ENCODE results near the gene ABHD18.
"Not testable (repeated sequence)": the region's sequence is repeated elsewhere in the genome, so short reads cannot be mapped to it uniquely, and the experiment has no call there.

ABHD18 gene

GRCh38 chr4:127993151-127993550 lies 27.9 kb downstream of the ABHD18 start:
- DNase-seq (ENCODE audit: low spot score): no peak

DNA sequence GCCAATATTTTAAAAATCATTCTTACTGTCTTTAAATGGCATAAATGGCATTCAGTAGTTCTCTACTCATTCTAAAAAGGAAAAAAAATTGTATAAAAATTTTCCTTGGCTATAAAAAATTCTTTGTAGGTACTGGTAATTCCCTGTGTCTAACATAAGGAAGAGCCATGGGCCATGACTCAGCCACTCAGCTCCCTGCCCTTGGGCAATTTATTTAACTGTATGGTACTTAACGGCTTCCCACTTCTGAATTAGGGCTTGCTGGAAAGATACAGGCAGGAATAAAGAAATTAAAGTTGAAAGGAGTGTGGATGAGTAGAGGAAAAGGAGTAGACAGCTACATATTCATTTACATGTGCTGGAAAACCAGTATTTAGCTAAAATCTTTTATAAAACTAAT lies 30.6 kb downstream of the ABHD18 start:
- DNase-seq (ENCODE audit: low spot score): no peak

DNA sequence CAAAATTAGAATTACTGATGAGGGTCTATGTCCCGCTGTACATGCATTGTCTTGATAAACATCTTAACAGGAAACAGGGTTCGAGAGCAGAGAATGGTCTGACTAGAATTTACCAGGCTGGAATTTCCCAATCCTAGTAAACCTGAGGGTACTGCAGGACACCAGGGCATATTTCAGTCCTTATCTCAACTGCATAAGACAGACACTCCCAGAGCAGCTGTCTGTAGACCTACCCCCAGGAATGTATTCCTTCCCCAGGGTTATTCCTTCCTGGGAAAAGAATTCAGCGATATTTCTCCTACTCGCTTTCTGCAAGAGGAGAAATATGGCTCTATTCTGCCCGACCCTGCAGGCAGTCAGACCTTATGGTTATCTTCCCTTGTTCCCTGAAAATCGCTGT lies 31.3 kb downstream of the ABHD18 start:
- DNase-seq (ENCODE audit: low spot score): not testable (repeated sequence)

DNA sequence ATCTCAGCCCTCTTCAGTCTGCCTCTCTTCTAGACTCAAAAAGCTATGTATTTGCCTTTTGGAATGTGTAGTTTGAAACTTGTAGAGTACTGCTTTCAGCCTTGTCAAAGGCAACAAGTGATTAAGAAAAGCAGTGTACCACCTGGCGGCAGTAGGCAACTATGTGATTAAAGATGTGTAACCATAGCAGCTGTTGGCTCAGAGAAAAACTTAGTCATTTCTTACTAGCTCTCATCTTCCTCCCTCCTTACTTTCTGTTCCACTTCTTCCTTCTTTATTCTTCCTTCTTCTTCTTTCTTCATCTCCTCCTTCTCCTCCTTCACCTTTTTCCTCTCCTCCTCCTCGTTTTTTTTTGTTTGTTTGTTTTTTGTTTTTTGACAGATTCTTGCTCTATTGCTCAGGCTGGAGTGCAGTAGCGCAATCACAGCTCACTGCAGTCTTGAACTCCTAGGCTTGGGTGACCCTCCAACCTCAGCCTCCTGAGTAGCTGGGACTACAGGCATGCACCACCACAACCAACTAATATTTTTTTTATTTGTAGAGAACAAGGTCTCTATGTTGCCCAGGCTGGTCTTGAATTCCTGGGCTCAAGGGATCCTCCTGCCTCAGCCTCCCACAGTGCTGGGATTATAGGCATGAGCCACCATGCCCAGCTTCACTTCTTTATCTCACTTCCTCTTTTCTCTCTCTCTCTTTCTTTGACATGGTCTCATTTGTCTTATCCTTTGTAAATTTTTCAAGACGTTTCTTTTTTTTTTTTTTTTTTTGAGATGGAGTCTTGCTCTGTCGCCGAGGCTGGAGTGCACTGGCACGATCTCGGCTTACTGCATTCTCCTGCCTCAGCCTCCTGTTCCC lies 32.6 kb downstream of the ABHD18 start:
- no peak for DNase-seq (ENCODE audit: low spot score)

GRCh38 chr4:128006592-128006991 lies 41.4 kb downstream of the ABHD18 start:
- DNase-seq (ENCODE audit: low spot score): no peak

DNA sequence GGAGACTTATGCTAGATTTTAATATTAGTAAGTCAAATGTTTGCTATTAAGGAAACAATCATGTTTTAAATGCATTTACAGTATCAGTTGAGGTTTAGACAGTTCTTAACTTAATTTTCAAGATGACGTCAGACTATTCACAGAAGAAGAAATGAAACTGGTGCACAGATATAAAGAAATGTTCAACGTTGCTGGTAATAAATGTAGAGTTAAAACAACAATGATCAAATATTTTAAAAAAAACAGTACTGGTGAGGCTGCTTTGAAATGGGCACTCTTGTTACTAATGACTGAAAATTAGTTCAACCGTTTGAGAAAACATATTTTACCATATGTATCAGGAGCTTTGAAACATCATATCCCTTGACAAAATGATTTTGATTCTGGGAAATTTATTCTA lies 44.2 kb downstream of the ABHD18 start:
- DNase-seq (ENCODE audit: low spot score): no peak

- DNase-seq (ENCODE audit: low spot score): no peak
Measured at GRCh38 chr4:128025319-128025718, 60.1 kb downstream of the ABHD18 start.

GRCh38 chr4:128029907-128030306 lies 64.7 kb downstream of the ABHD18 start:
- DNase-seq (ENCODE audit: low spot score): no peak

- DNase-seq (ENCODE audit: low spot score): no peak
Measured at GRCh38 chr4:128031756-128032384, 66.7 kb downstream of the ABHD18 start.

GRCh38 chr4:128039568-128039967 lies 74.4 kb downstream of the ABHD18 start:
- no peak for DNase-seq (ENCODE audit: low spot score)

DNA sequence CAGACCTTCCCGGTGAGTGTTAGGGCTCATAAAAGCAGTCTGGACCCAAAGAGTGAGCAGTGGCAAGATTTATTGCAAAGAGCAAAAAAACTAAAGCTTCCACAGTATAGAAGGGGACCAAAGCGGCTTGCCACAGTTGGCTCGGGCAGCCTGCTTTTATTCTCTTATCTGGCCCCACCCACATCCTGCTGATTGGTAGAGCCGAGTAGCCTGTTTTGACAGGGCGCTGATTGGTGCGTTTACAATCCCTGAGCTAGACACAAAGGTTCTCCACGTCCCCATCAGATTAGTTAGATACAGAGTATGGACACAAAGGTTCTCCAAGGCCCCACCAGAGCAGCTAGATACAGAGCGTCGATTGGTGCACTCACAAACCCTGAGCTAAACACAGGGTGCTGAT lies 81.8 kb downstream of the ABHD18 start:
- not testable (repeated sequence) for DNase-seq (ENCODE audit: low spot score)

GRCh38 chr4:128047514-128047913 lies 82.3 kb downstream of the ABHD18 start:
- DNase-seq (ENCODE audit: low spot score): not testable (repeated sequence)

- not testable (repeated sequence) for DNase-seq (ENCODE audit: low spot score)
Measured at GRCh38 chr4:128051229-128051628, 86.0 kb downstream of the ABHD18 start.

GRCh38 chr4:128054907-128055306 lies 89.7 kb downstream of the ABHD18 start:
- DNase-seq (ENCODE audit: low spot score): not testable (repeated sequence)

DNA sequence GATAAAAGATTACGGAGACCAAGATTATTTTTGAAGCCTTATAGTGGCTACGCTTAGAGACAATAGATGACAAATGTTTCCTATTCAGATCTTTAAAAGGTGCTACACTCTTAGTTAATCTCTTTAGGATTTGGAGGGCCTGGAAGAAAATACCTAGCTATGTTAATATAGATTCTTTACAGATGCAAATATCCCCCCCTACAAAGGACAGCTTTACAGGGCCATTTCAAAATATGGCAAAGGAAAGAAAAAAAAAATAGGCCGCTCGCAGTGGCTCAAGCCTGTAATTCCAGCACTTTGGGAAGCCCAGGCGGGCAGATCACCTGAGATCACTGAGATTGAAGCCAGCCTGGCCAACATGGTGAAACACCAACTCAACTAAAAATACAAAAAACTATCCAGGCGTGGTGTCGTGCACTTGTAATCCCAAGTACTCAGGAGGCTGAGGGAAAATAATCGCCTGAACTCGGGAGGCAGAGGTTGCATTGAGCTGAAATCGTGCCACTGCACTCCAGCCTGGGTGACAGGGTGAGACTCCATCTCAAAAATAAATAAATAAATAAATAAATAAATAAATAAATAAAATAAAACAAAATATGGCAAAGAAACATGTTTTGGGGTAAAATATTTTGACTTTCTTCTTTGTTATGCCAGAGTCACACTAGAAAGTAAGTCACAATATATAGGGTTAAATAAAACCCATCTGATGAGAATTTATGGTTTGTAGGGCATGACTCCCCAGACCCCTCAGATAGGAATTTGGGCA lies 90.4 kb downstream of the ABHD18 start:
- not testable (repeated sequence) for DNase-seq (ENCODE audit: low spot score)

DNA sequence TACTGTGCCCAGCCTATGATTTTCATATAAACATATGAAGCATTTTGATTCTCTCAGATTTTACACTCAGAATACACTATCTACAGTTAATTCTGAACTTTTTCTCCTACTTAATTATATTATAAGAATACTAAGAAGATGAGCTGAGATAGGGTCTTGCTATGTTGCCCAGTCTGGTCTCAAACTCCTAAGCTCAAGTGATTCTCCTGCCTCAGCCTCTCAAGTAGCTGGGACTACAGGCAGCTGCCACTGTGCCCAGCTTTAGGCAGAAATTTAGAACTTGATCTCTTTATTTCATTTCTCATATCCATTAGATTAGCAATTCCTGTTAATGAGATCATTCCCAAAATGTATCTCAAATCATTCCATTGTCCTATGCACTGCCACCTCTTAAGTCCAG lies 91.2 kb downstream of the ABHD18 start:
- no peak for DNase-seq (ENCODE audit: low spot score)

- peak; percentile 21 for DNase-seq (ENCODE audit: low spot score)
Measured at GRCh38 chr4:128060121-128060698, 95.0 kb downstream of the ABHD18 start.

GRCh38 chr4:128060699-128061565 lies 95.7 kb downstream of the ABHD18 start, which contains the start of gene LARP1B:
Gene LARP1B, plus strand, starts transcription at chr4:128061312. Its CDS starts 13,640 bp downstream, at chr4:128074952.
- DNase-seq (ENCODE audit: low spot score): peak; percentile 97

GRCh38 chr4:128061566-128062536 lies 96.6 kb downstream of the ABHD18 start:
- DNase-seq (ENCODE audit: low spot score): peak; percentile 42

- DNase-seq (ENCODE audit: low spot score): not testable (repeated sequence)
Measured at GRCh38 chr4:128066453-128066820, 101.2 kb downstream of the ABHD18 start.
